CD4-positive, alpha-beta T cell (primary cell): ENCODE results near the gene MCTP1. TPM values are rescaled to one million over a fixed set of nuclear protein-coding genes. Genes with fewer than 3 reads are reported as not detected.

ENCODE experiments used
- ATAC-seq: fragments of 200-7000 bp; cut with Tn5 transposase; one replicate; pipeline ENCODE4 v1.10.0; 2022; ENCODE audit warnings: mild to moderate bottlenecking; ENCODE audit not compliant: poor library complexity
- CTCF ChIA-PET: fragments of 350-600 bp; sonication (Branson Sonifier 250); formaldehyde crosslinking; loops from one replicate; lab custom pipeline; 2021; ENCODE audit warnings: antibody characterized with exemption, inconsistent platforms; lab: Charles Lee
- POLR2A ChIA-PET: fragments of 350-600 bp; sonication (Branson Sonifier 250); formaldehyde crosslinking; loops from one replicate; lab custom pipeline; 2021; ENCODE audit warnings: antibody characterized with exemption, inconsistent platforms; lab: Charles Lee
- DNase-seq, 14 experiments: peaks; one replicate each; pipeline ENCODE4 v3.0.0-alpha.2; 2013 to 2020; ENCODE audit warnings: mixed read lengths in 2 of 14
- H3K27ac ChIP-seq, 2 donors: one replicate each; pipeline versions ENCODE4 v1.5.1 to v1.7.0; 2013; ENCODE audit warnings: low read length in 2 of 2, low read depth in 1 of 2, mild to moderate bottlenecking in 1 of 2
- H3K27me3 ChIP-seq, 2 experiments: 1 replicate in 1 of 2; 2 replicates in 1 of 2; pipeline versions ENCODE4 v1.6.1 to v1.7.0; 2013; ENCODE audit warnings: low read length in 2 of 2, control low read depth in 1 of 2, mild to moderate bottlenecking in 1 of 2, moderate library complexity in 1 of 2; ENCODE audit not compliant: insufficient read depth in 2 of 2, control insufficient read depth in 1 of 2
- H3K36me3 ChIP-seq: one replicate; pipeline ENCODE4 v1.6.1; 2013; ENCODE audit warnings: low read length, control low read depth; ENCODE audit not compliant: insufficient read depth
- H3K4me1 ChIP-seq: one replicate; pipeline ENCODE4 v1.6.1; 2013; ENCODE audit warnings: low read length, control low read depth; ENCODE audit not compliant: insufficient read depth
- H3K4me3 ChIP-seq: one replicate; pipeline ENCODE4 v1.5.1; 2013; ENCODE audit warnings: mild to moderate bottlenecking, low read length, moderate library complexity
- H3K9me3 ChIP-seq, 2 experiments: 1 replicate in 1 of 2; 2 replicates in 1 of 2; pipeline versions ENCODE4 v1.6.1 to v1.7.0; 2013; ENCODE audit warnings: low read length in 2 of 2, mild to moderate bottlenecking in 2 of 2, control low read depth in 1 of 2, moderate library complexity in 1 of 2; ENCODE audit not compliant: control insufficient read depth in 1 of 2, insufficient read depth in 1 of 2
- H3K27ac Mint-ChIP-seq: one replicate; pipeline ENCODE4 v1.8.0; 2020; ENCODE audit warnings: mixed read lengths
- H3K27me3 Mint-ChIP-seq: one replicate; pipeline ENCODE4 v1.8.0; 2021; ENCODE audit warnings: mixed read lengths
- H3K36me3 Mint-ChIP-seq: one replicate; pipeline ENCODE4 v1.8.0; 2021; ENCODE audit warnings: low read depth, mixed read lengths
- H3K4me1 Mint-ChIP-seq: one replicate; pipeline ENCODE4 v1.8.0; 2021; ENCODE audit warnings: low read depth, mixed read lengths
- H3K4me3 Mint-ChIP-seq: one replicate; pipeline ENCODE4 v1.8.0; 2020; ENCODE audit warnings: mild to moderate bottlenecking, mixed read lengths
- H3K9me3 Mint-ChIP-seq: one replicate; pipeline ENCODE4 v1.8.0; 2020; ENCODE audit warnings: mixed read lengths
- intact Hi-C, 2 experiments: fragments of 100-400 bp; cut with DNase I in 1 of 2; cut with micrococcal nuclease in 1 of 2; formaldehyde crosslinking; loops; one replicate each; pipeline versions ENCODE4 v1.15.1 to v1.9.0; 2023 to 2025; cut with DNase I, micrococcal nuclease
- total RNA-seq, 174 experiments: library from RNA in 2 of 174; stranded (reverse) in 2 of 174; gene quantifications; one replicate each; pipeline ENCODE4 v1.2.3 and lab custom pipeline; 2021 to 2026
- TF ChIP-seq, protein P1 (sequence below): fragments of 200-600 bp; IDR thresholded peaks from one replicate; pipeline ENCODE4 v1.8.0; 2022; ENCODE audit warnings: antibody characterized with exemption, mild to moderate bottlenecking

Gene MCTP1
- total RNA-seq, 2 experiments from 2014 or later, result 2.1 to 2.7 TPM

DNA sequence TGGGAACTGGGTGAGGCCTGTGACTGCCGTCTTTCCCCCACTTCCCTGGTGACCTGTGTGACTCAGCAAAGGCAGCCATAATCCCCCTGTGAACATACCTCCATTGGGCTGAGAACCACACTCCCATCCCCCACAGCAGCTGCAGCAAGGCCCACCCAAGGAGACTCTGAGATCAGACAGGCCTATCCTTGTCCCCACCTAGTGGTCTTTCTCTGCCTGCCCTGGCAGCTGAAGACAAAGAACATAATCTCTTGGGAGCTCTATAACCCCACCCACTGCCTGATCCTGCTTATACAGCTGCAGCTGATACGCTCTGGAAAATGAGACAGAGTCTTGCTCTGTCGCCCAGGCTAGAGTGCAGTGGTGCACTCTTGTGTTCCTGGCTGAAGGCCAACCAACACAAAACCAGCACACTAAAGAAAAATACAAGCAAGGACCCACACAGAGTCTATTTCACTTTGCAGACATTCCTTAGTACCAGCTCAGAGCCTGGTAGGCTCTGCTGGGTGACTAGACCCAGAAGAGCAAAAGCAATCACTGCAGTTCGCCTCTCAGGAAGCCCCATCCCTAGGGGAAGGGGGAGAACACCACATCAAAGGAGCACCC is 106.7 kb downstream of the MCTP1 start:
- Histone ChIP-seq H3K27ac (no peak overlapping the region), H3K9me3 (no peaks in the 10 kb centered on the region), H3K4me3 (no peak overlapping the region), H3K4me1 (no peaks in the 10 kb centered on the region), H3K27me3 (no peaks in the 10 kb centered on the region), H3K36me3 (no peaks in the 10 kb centered on the region)
- Mint-ChIP-seq H3K4me3 (no peak overlapping the region), H3K9me3 (no peaks in the 10 kb centered on the region), H3K27ac (no peak overlapping the region), H3K36me3 (no peaks in the 10 kb centered on the region), H3K4me1 (no peaks in the 10 kb centered on the region), H3K27me3 (no peaks in the 10 kb centered on the region)
- DNase-seq, result no peak
- TF ChIP-seq, protein P1, sequence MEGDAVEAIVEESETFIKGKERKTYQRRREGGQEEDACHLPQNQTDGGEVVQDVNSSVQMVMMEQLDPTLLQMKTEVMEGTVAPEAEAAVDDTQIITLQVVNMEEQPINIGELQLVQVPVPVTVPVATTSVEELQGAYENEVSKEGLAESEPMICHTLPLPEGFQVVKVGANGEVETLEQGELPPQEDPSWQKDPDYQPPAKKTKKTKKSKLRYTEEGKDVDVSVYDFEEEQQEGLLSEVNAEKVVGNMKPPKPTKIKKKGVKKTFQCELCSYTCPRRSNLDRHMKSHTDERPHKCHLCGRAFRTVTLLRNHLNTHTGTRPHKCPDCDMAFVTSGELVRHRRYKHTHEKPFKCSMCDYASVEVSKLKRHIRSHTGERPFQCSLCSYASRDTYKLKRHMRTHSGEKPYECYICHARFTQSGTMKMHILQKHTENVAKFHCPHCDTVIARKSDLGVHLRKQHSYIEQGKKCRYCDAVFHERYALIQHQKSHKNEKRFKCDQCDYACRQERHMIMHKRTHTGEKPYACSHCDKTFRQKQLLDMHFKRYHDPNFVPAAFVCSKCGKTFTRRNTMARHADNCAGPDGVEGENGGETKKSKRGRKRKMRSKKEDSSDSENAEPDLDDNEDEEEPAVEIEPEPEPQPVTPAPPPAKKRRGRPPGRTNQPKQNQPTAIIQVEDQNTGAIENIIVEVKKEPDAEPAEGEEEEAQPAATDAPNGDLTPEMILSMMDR, result no peak
- no peak for ATAC-seq
- ChIA-PET POLR2A (no interaction called here), CTCF (no interaction called here)
- intact Hi-C loops, result no loop called here

DNA sequence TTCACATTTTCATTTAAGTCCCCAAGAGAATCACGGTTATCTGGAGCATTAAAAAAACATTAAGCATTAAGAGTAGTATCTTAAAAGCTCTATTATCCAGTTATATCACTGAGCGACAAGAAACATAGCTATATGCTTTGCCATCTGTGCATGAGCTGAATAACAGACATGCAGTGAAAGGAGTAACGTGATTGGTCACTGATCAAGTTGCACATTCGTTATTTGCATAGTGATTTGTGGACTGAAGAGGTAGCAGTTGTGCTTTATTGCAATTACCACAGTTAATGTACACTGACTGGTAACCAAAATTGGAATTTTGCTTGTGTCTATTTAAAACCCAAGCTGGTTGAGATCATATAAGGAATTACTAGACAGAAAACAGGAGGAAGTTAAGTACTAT is 107.4 kb downstream of the MCTP1 start:
- Mint-ChIP-seq H3K4me1 (no peaks in the 10 kb centered on the region), H3K36me3 (no peaks in the 10 kb centered on the region), H3K27me3 (no peaks in the 10 kb centered on the region), H3K4me3 (no peak overlapping the region), H3K27ac (no peak overlapping the region), H3K9me3 (no peaks in the 10 kb centered on the region)
- intact Hi-C loops, result no loop called here
- no peak for ATAC-seq
- H3K9me3 ChIP-seq, result no peaks in the 10 kb centered on the region
- POLR2A ChIA-PET, result no interaction called here
- CTCF ChIA-PET, result no interaction called here
- H3K27ac ChIP-seq, result no peak overlapping the region
- no peaks in the 10 kb centered on the region for H3K27me3 ChIP-seq
- no peak overlapping the region for H3K4me3 ChIP-seq
- TF ChIP-seq, protein P1, result no peak
- H3K36me3 ChIP-seq, result no peaks in the 10 kb centered on the region
- H3K4me1 ChIP-seq, result no peaks in the 10 kb centered on the region
- DNase-seq, result no peak

DNA sequence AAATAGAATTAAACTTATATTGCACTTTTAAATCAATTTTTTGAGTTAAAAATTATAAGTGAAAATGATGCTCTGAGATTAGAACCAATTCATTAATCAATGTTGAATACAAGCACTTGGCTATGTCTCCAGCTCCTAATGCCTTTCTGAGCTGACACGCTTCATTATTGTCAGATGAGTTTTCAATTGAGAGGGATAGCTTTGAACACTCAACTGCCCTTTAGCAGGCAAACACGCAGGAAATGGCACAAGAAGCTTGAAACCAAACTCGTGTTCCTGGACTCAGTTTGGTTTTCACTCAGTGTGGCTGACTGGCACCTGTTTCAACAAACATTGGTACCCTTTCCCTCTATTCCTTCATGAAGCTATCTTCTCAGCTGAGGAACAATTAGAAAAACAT is 109.8 kb downstream of the MCTP1 start:
- no peak overlapping the region for H3K4me3 ChIP-seq
- no peak overlapping the region for H3K27ac ChIP-seq
- TF ChIP-seq, protein P1, result no peak
- H3K4me1 ChIP-seq, result no peaks in the 10 kb centered on the region
- ChIA-PET POLR2A (no interaction called here), CTCF (no interaction called here)
- H3K9me3 ChIP-seq, result no peaks in the 10 kb centered on the region
- H3K27me3 Mint-ChIP-seq, result no peaks in the 10 kb centered on the region
- H3K36me3 ChIP-seq, result no peaks in the 10 kb centered on the region
- no peaks in the 10 kb centered on the region for H3K27me3 ChIP-seq
- H3K4me3 Mint-ChIP-seq, result no peak overlapping the region
- no peaks in the 10 kb centered on the region for H3K4me1 Mint-ChIP-seq
- DNase-seq (no peak), ATAC-seq (no peak)
- H3K36me3 Mint-ChIP-seq, result no peaks in the 10 kb centered on the region
- intact Hi-C loops, result no loop called here
- no peaks in the 10 kb centered on the region for H3K9me3 Mint-ChIP-seq
- H3K27ac Mint-ChIP-seq, result no peak overlapping the region
